Measurements from ENCODE around the gene TFAP2E. TPM values are rescaled to one million over a fixed set of nuclear protein-coding genes. Genes with fewer than 3 reads are reported as not detected.
A peak's percentile ranks its signal among the peaks of the same experiment; 100 is the strongest.

TFAP2E gene
- total RNA-seq, 2 experiments from 2014 or later = 0.42 to 0.65 TPM

DNA sequence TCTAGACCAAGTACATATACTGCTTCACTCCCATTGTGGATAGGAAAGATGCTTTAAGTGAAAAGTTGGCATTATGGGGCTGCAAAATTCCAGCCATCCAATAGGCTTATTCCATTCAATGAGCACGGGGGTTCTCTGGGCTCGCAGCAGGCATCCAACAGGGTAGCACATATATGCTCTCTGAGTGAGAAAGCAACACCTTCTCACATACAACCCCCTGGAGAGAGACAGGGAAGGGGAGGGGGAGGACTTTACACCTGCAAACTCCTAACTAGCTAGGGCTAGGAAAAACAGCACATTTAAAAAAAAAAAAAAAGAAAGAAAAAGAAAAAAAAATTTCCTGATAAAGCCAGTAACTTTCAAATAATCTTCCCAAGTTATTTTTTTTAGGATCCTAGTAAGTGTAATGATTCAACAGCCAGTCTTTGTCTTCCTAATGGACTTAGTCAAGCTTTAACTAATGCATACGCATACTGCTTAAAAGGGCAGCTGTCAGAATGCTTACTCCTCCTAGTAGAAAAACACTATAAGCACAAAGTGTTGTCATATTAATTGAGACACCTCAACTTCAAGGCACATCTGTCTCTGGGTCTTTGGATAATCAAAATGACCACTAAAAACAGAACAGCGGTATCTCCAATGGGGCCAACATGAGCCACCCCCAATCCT lies 49.5 kb downstream of the TFAP2E start:
- Mint-ChIP-seq H3K9me3 (no peaks in the 10 kb centered on the region), H3K27ac (no peak overlapping the region), H3K27me3 (no peaks in the 10 kb centered on the region), H3K36me3 (ENCODE audit: low read depth) (peaks cover 22% of the 10 kb centered on the region), H3K4me1 (peaks cover 7% of the 10 kb centered on the region), H3K4me3 (no peak overlapping the region)
- CTCF ChIA-PET = no interaction called here
- DNase-seq = no peak
- POLR2A ChIA-PET = no interaction called here

GRCh38 chr1:35623832-35624231 lies 50.7 kb downstream of the TFAP2E start:
- Mint-ChIP-seq H3K27ac (no peak overlapping the region), H3K4me3 (no peak overlapping the region), H3K9me3 (no peaks in the 10 kb centered on the region), H3K36me3 (ENCODE audit: low read depth) (peaks cover 25% of the 10 kb centered on the region), H3K4me1 (peaks cover 7% of the 10 kb centered on the region), H3K27me3 (no peaks in the 10 kb centered on the region)
- ChIA-PET CTCF (interaction anchor here (0.9 to 1.3 kb wide), 2 partner anchors 9 to 87 kb away, joined by 3 to 4 read pairs; no protein-coding TSS in a partner anchor), POLR2A (no interaction called here)
- DNase-seq = no peak

- CTCF ChIA-PET = interaction anchor here (0.6 kb wide), 1 partner anchor 240 kb away, joined by 3 read pairs; no protein-coding TSS in a partner anchor
- POLR2A ChIA-PET = no interaction called here
- Mint-ChIP-seq H3K9me3 (no peaks in the 10 kb centered on the region), H3K27me3 (no peaks in the 10 kb centered on the region), H3K27ac (no peak overlapping the region), H3K4me3 (no peak overlapping the region), H3K36me3 (ENCODE audit: low read depth) (peaks cover 43% of the 10 kb centered on the region), H3K4me1 (no peaks in the 10 kb centered on the region)
- DNase-seq = no peak
Observed at GRCh38 chr1:35629051-35629450, 55.9 kb downstream of the TFAP2E start.

- peaks cover 49% of the 10 kb centered on the region for H3K36me3 Mint-ChIP-seq (ENCODE audit: low read depth)
- no peak for DNase-seq
- peaks cover 6% of the 10 kb centered on the region for H3K4me1 Mint-ChIP-seq
- ChIA-PET POLR2A (interaction anchor here (0.5 kb wide), 1 partner anchor 39 kb away, joined by 3 read pairs; no protein-coding TSS in a partner anchor), CTCF (no interaction called here)
- no peak overlapping the region for H3K4me3 Mint-ChIP-seq
- no peaks in the 10 kb centered on the region for H3K9me3 Mint-ChIP-seq
- H3K27me3 Mint-ChIP-seq = no peaks in the 10 kb centered on the region
- H3K27ac Mint-ChIP-seq = no peak overlapping the region
Observed at GRCh38 chr1:35631396-35631795, 58.3 kb downstream of the TFAP2E start.

GRCh38 chr1:35633547-35633946 lies 60.4 kb downstream of the TFAP2E start:
- H3K36me3 Mint-ChIP-seq (ENCODE audit: low read depth) = peaks cover 45% of the 10 kb centered on the region
- ChIA-PET CTCF (interaction anchor here (1.5 kb wide), 1 partner anchor 14 kb away, joined by 3 read pairs; no protein-coding TSS in a partner anchor), POLR2A (no interaction called here)
- H3K27ac Mint-ChIP-seq = no peak overlapping the region
- H3K27me3 Mint-ChIP-seq = no peaks in the 10 kb centered on the region
- H3K4me1 Mint-ChIP-seq = peaks cover 19% of the 10 kb centered on the region
- DNase-seq = no peak
- H3K9me3 Mint-ChIP-seq = no peaks in the 10 kb centered on the region
- no peak overlapping the region for H3K4me3 Mint-ChIP-seq

GRCh38 chr1:35637401-35637809 lies 64.3 kb downstream of the TFAP2E start:
- Mint-ChIP-seq H3K36me3 (ENCODE audit: low read depth) (peaks cover 20% of the 10 kb centered on the region), H3K27ac (peak overlapping the region; percentile 94), H3K4me1 (peaks cover 44% of the 10 kb centered on the region), H3K4me3 (peak overlapping the region; percentile 81), H3K9me3 (no peaks in the 10 kb centered on the region), H3K27me3 (no peaks in the 10 kb centered on the region)
- DNase-seq = no peak
- ChIA-PET POLR2A (no interaction called here), CTCF (interaction anchor here (1.1 to 1.3 kb wide), 2 partner anchors 10 to 23 kb away, joined by 3 to 5 read pairs; no protein-coding TSS in a partner anchor)

DNA sequence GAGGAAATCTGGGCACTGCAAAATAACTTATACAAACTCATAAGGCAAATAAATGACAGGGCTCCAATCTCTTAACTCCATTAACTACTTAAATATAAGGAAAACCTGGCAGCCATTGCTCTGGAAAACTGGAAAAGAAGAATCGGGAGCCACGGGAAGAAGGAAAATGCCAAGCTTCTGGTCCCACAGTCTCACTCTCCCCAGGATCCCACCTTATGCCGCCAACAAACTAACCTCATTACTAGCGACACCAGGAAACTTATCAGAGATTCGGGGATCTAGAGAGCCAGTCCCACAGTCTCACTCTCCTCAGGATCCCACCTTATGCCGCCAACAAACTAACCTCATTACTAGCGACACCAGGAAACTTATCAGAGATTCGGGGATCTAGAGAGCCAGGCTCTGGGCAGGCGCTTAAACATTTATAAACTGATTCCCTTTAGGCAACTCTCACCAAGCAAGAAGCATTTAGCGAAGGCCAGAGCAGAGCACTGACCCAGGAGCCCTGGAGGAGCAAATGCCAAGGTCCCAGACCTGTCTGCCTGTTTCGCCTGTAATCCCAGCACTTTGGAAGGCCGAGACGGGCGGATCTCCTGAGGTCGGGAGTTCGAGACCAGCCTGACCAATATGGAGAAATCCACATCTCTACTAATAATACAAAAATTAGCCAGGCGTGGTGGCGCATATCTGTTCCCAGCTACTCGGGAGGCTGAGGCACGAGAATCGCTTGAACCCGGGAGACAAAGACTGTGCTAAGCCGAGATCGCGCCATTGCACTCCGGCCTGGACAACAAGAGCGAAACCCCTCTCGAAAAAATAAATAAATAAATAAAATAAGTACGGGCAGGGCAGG lies 67.5 kb downstream of the TFAP2E start:
- ChIA-PET CTCF (no interaction called here), POLR2A (no interaction called here)
- Mint-ChIP-seq H3K27ac (peak overlapping the region; percentile 99), H3K4me1 (peaks cover 44% of the 10 kb centered on the region), H3K4me3 (peak overlapping the region; percentile 99), H3K27me3 (peaks cover 21% of the 10 kb centered on the region), H3K36me3 (ENCODE audit: low read depth) (peaks cover 12% of the 10 kb centered on the region), H3K9me3 (no peaks in the 10 kb centered on the region)
- no peak for DNase-seq

DNA sequence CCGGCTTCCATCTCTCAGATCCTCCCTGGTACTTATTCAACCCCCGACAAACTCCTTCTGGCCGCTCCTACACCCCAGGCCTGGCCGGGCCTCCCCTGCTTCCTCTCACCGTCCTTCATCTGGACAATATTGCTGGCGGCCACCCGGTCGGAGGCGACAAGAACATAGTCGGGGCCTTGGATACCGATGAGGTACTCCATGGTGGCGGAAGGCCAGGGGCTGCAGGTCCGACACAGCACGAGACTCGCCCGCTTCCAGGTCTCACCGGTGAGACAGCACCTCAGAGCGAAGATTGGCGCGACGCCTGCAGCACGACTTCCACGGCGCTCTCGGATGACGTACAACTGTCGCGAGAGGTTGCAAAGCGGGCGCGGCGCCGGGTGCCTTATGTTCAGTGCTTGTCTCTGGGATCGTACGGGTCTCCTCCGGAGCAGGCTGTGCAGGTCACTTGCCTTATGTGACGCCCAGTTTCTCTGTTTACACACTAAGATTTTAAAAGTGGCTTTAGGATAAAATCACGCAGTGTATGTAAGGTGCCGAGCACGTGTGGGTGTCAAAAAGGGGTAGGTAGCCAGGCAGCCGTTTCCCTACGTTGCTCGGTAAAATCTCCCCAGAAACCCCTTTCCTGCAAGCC lies 68.2 kb downstream of the TFAP2E start, which contains the start of gene PSMB2:
TSS of gene PSMB2 (minus strand) at position 294 of the 634 bp plus-strand sequence. CDS start at position 200, 94 bp downstream.
- peak; percentile 97 for DNase-seq
- H3K36me3 Mint-ChIP-seq (ENCODE audit: low read depth) = peaks cover 6% of the 10 kb centered on the region
- H3K9me3 Mint-ChIP-seq = no peaks in the 10 kb centered on the region
- ChIA-PET POLR2A (no interaction called here), CTCF (no interaction called here)
- H3K27me3 Mint-ChIP-seq = peaks cover 28% of the 10 kb centered on the region
- H3K4me1 Mint-ChIP-seq = peaks cover 38% of the 10 kb centered on the region
- H3K27ac Mint-ChIP-seq = peak within 1 kb of the TSS; percentile 99
- H3K4me3 Mint-ChIP-seq = peak within 1 kb of the TSS; percentile 99

GRCh38 chr1:35642471-35642955 lies 69.4 kb downstream of the TFAP2E start:
- DNase-seq = no peak
- H3K27me3 Mint-ChIP-seq = peaks cover 34% of the 10 kb centered on the region
- CTCF ChIA-PET = interaction anchor here (0.6 to 0.7 kb wide), 2 partner anchors 88 to 818 kb away, joined by 3 to 4 read pairs; no protein-coding TSS in a partner anchor

GRCh38 chr1:35644204-35644603 lies 71.1 kb downstream of the TFAP2E start:
- ChIA-PET POLR2A (no interaction called here), CTCF (interaction anchor here (1.8 to 2.8 kb wide), 2 partner anchors 24 to 83 kb away, joined by 4 to 6 read pairs; no protein-coding TSS in a partner anchor)
- Mint-ChIP-seq H3K36me3 (ENCODE audit: low read depth) (peaks cover 2% of the 10 kb centered on the region), H3K4me3 (no peak overlapping the region), H3K9me3 (no peaks in the 10 kb centered on the region), H3K27me3 (peaks cover 36% of the 10 kb centered on the region), H3K27ac (no peak overlapping the region), H3K4me1 (peaks cover 21% of the 10 kb centered on the region)
- DNase-seq = no peak

More at GRCh38 chr1:35642471-35642955, 69.4 kb downstream of the TFAP2E start:
- Mint-ChIP-seq H3K27ac (peak overlapping the region; percentile 99), H3K9me3 (no peaks in the 10 kb centered on the region), H3K36me3 (ENCODE audit: low read depth) (peaks cover 6% of the 10 kb centered on the region), H3K4me3 (peak overlapping the region; percentile 99), H3K4me1 (peaks cover 34% of the 10 kb centered on the region)
- POLR2A ChIA-PET = no interaction called here
